Measurements from ENCODE around the gene ARHGEF26.

DNA sequence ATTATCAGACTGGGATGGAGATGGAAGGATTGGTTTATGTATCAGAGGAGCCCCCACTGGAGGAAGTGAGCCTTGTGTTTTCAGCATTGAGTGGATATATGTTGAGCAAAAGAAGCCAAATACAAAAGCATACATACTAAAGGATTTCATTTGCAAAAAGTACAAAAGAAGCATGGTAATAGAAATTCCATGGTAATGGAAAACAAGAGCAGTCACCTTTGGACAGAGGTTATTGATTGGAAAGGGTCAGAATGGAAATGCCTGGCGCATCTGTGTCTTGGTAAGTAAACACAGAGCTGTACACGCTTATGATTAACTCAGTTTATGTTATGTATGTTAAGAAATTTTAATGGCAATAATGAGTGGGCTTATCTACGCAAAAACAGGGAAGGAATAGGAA is 130.4 kb downstream of the ARHGEF26 start:
- no peak for TF ChIP-seq CTCF (IDR thresholded peaks at IDR 0.05)
- no peak for TF ChIP-seq EP300 (IDR thresholded peaks at IDR 0.05)
- no peak for TF ChIP-seq POLR2A (IDR thresholded peaks at IDR 0.05)

Measured in sigmoid colon (tissue), 4 donors.